Measurements from ENCODE around the gene PRPF19. TPM values are rescaled to one million over a fixed set of nuclear protein-coding genes. Genes with fewer than 3 reads are reported as not detected.

Gene PRPF19
- total and polyA plus RNA-seq, 2 of the 4 experiments (the other 2 are of a cell fraction) = 29.8 to 50.4 TPM

GRCh38 chr11:60867871-60868681 lies 38.3 kb downstream of the PRPF19 start:
- no peaks in the 10 kb centered on the region for H3K36me3 ChIP-seq (ENCODE audit: control insufficient read depth, insufficient read depth, low read length)
- no peak overlapping the region for H2BK5ac ChIP-seq (ENCODE audit: low read depth, low read length, poor library complexity, severe bottlenecking)
- in situ Hi-C loops (cut with MboI; ENCODE audit: low sequenced_read_pairs) = no loop called here
- no peak overlapping the region for H2BK20ac ChIP-seq (ENCODE audit: low read depth, low read length)
- H3K56ac ChIP-seq (ENCODE audit: extremely low read depth, insufficient read depth, low read length) = no peak overlapping the region
- no peak overlapping the region for H3K9ac ChIP-seq (ENCODE audit: low read depth, low read length)
- H3K23ac ChIP-seq (ENCODE audit: low read depth, low read length) = no peak overlapping the region
- 79% methylated on average over 4 of the region's 10 CpGs; no CpG with 5 or more reads in 1 of the 2 experiments for WGBS, 2 experiments (ENCODE audit: extremely low coverage in 2 of 2, insufficient read length in 1 of 2)
- no peak overlapping the region for H4K5ac ChIP-seq (ENCODE audit: low read depth, low read length)
- peaks cover 15% of the 10 kb centered on the region for H3K4me1 ChIP-seq (ENCODE audit: control insufficient read depth, insufficient read depth, low read length)
- DNase-seq (no peak), ATAC-seq (ENCODE audit: low read depth) (no peak)
- H2AFZ ChIP-seq (replicated peaks; ENCODE audit: low read length, poor library complexity) = no peak overlapping the region
- no TSS peak for BruUV-seq (replicated peaks)
- no peak overlapping the region for H3K4me2 ChIP-seq (ENCODE audit: low read depth, low read length)
- no peak overlapping the region for H3K27ac ChIP-seq (ENCODE audit: insufficient read depth, low read length)
- H3K18ac ChIP-seq (ENCODE audit: low read depth, low read length) = no peak overlapping the region
- no peaks in the 10 kb centered on the region for H4K20me1 ChIP-seq (ENCODE audit: insufficient read depth, low read length)
- peaks cover 17% of the 10 kb centered on the region for H3K9me1 ChIP-seq (ENCODE audit: insufficient read depth, low read length)
- ChIA-PET POLR2A (ENCODE audit: unreplicated experiment) (no interaction called here), CTCF (interaction anchor here (0.9 kb wide), 1 partner anchor 19 kb away, joined by 4 read pairs; no protein-coding TSS in a partner anchor)
- no peak overlapping the region for H4K8ac ChIP-seq (ENCODE audit: low read depth in 2 of 2, low read length in 2 of 2)
- no peaks in the 10 kb centered on the region for H3K9me3 ChIP-seq (ENCODE audit: control insufficient read depth, insufficient read depth, low read length)
- no peak overlapping the region for H2AK9ac ChIP-seq (replicated peaks; ENCODE audit: low read depth, low read length, poor library complexity)
- H3K4me3 ChIP-seq (ENCODE audit: insufficient read depth, low read depth, low read length) = no peak overlapping the region
- intact Hi-C loops (cut with micrococcal nuclease) = no loop called here
- H3K27me3 ChIP-seq (ENCODE audit: control insufficient read depth, insufficient read depth, low read length) = peaks cover 9% of the 10 kb centered on the region
- no peak overlapping the region for H2AK5ac ChIP-seq (ENCODE audit: low read depth, low read length)
- H3K4ac ChIP-seq (ENCODE audit: low read depth, low read length) = no peak overlapping the region
- dilution Hi-C loops (cut with HindIII; ENCODE audit: low sequenced_read_pairs, unreplicated experiment) = no loop called here
- H4K91ac ChIP-seq (ENCODE audit: insufficient read depth, low read depth, low read length) = no peak overlapping the region
- TF ChIP-seq MAFK (IDR thresholded peaks at IDR 0.05; ENCODE audit: low read depth, low read length) = no peak
- H3K14ac ChIP-seq (replicated peaks; ENCODE audit: low read depth, low read length) = no peak overlapping the region
- H2BK15ac ChIP-seq (ENCODE audit: low read depth, low read length) = no peak overlapping the region
- H3K79me1 ChIP-seq (ENCODE audit: low read depth in 1 of 2, low read length in 2 of 2) = 0 out of 4 replicates have a peak, but pooled peaks cover 0 to 3% of the 10 kb centered on the region in 2 experiments
- H2BK120ac ChIP-seq (ENCODE audit: low read depth, low read length) = no peak overlapping the region
